Glutamatergic neuron (in vitro differentiated cells): ENCODE data around the gene POLR2A. TPM values are rescaled to one million over a fixed set of nuclear protein-coding genes. Genes with fewer than 3 reads are reported as not detected.

Experiments
- DNase-seq: peaks from one replicate; pipeline ENCODE4 v3.0.0; 2022
- H3K27ac Mint-ChIP-seq: one replicate; pipeline ENCODE4 v1.8.0; 2020; ENCODE audit warnings: mild to moderate bottlenecking, mixed read lengths, inconsistent platforms; ENCODE audit not compliant: unreplicated experiment
- H3K27me3 Mint-ChIP-seq: one replicate; pipeline ENCODE4 v1.8.0; 2020; ENCODE audit warnings: mild to moderate bottlenecking, moderate library complexity, mixed read lengths, inconsistent platforms; ENCODE audit not compliant: unreplicated experiment
- H3K36me3 Mint-ChIP-seq: one replicate; pipeline ENCODE4 v1.8.0; 2020; ENCODE audit warnings: mild to moderate bottlenecking, mixed read lengths, inconsistent platforms; ENCODE audit not compliant: unreplicated experiment
- H3K4me1 Mint-ChIP-seq: one replicate; pipeline ENCODE4 v1.8.0; 2020; ENCODE audit warnings: mild to moderate bottlenecking, low read depth, mixed read lengths, inconsistent platforms; ENCODE audit not compliant: unreplicated experiment
- H3K4me3 Mint-ChIP-seq: one replicate; pipeline ENCODE4 v1.8.0; 2020; ENCODE audit warnings: mild to moderate bottlenecking, mixed read lengths, inconsistent platforms; ENCODE audit not compliant: unreplicated experiment
- H3K9me3 Mint-ChIP-seq: one replicate; pipeline ENCODE4 v1.8.0; 2020; ENCODE audit warnings: mild to moderate bottlenecking, moderate library complexity, mixed read lengths, inconsistent platforms; ENCODE audit not compliant: unreplicated experiment
- CTCF ChIP-seq: fragments of 200-600 bp; sonication (generic); IDR thresholded peaks from one replicate; pipeline ENCODE4 v1.5.0; 2021; ENCODE audit not compliant: partially characterized antibody, unreplicated experiment
- total RNA-seq: library from RNA; stranded (reverse); fragmentation: NEBNext Ultra II Directional; extraction: Animal tissue kit (Norgen Biotek cat#: 25700); gene quantifications from one replicate; pipeline ENCODE4 v1.2.1, GENCODE V29; 2021; ENCODE audit not compliant: unreplicated experiment

The POLR2A gene
- total RNA-seq, 1 donor from 2014 or later = 200 TPM

- Mint-ChIP-seq H3K27me3 (no peaks in the 10 kb centered on the region), H3K36me3 (peaks cover 11% of the 10 kb centered on the region), H3K4me3 (no peak overlapping the region), H3K9me3 (peaks cover 2% of the 10 kb centered on the region), H3K4me1 (no peaks in the 10 kb centered on the region), H3K27ac (no peak overlapping the region)
- no peak for DNase-seq
- TF ChIP-seq CTCF = no peak
Measured at GRCh38 chr17:7501729-7502128, 17.6 kb downstream of the POLR2A start.

- Mint-ChIP-seq H3K9me3 (peaks cover 2% of the 10 kb centered on the region), H3K27me3 (no peaks in the 10 kb centered on the region), H3K4me3 (peak overlapping the region; percentile 20), H3K27ac (no peak overlapping the region), H3K36me3 (peaks cover 11% of the 10 kb centered on the region), H3K4me1 (no peaks in the 10 kb centered on the region)
- no peak for DNase-seq
- no peak for TF ChIP-seq CTCF
Measured at GRCh38 chr17:7502171-7502847, 18.1 kb downstream of the POLR2A start.

GRCh38 chr17:7502987-7503386 lies 18.8 kb downstream of the POLR2A start:
- H3K9me3 Mint-ChIP-seq = peaks cover 2% of the 10 kb centered on the region
- no peaks in the 10 kb centered on the region for H3K27me3 Mint-ChIP-seq
- H3K27ac Mint-ChIP-seq = no peak overlapping the region
- TF ChIP-seq CTCF = no peak
- DNase-seq = peak; percentile 39
- peaks cover 11% of the 10 kb centered on the region for H3K36me3 Mint-ChIP-seq
- no peaks in the 10 kb centered on the region for H3K4me1 Mint-ChIP-seq
- H3K4me3 Mint-ChIP-seq = no peak overlapping the region

- H3K4me1 Mint-ChIP-seq = no peaks in the 10 kb centered on the region
- H3K27me3 Mint-ChIP-seq = no peaks in the 10 kb centered on the region
- H3K4me3 Mint-ChIP-seq = no peak overlapping the region
- H3K27ac Mint-ChIP-seq = no peak overlapping the region
- DNase-seq = no peak
- peaks cover 11% of the 10 kb centered on the region for H3K36me3 Mint-ChIP-seq
- H3K9me3 Mint-ChIP-seq = peaks cover 4% of the 10 kb centered on the region
- no peak for TF ChIP-seq CTCF
Measured at GRCh38 chr17:7503521-7503920, 19.4 kb downstream of the POLR2A start.

GRCh38 chr17:7508145-7508544 lies 24.0 kb downstream of the POLR2A start:
- peaks cover 2% of the 10 kb centered on the region for H3K27me3 Mint-ChIP-seq
- no peak overlapping the region for H3K27ac Mint-ChIP-seq
- TF ChIP-seq CTCF = no peak
- no peak for DNase-seq
- no peak overlapping the region for H3K4me3 Mint-ChIP-seq
- H3K36me3 Mint-ChIP-seq = peaks cover 11% of the 10 kb centered on the region
- H3K4me1 Mint-ChIP-seq = no peaks in the 10 kb centered on the region
- peaks cover 8% of the 10 kb centered on the region for H3K9me3 Mint-ChIP-seq
